GM18520 (cell line): Measurements from ENCODE around the gene TPCN2.

Experiments used
- ATAC-seq: cut with Tn5 transposase; IDR thresholded peaks from one replicate; pipeline ENCODE4 v1.9.1; 2021; ENCODE audit not compliant: unreplicated experiment

Gene TPCN2

GRCh38 chr11:69010361-69010891, 38.3 kb upstream of the TPCN2 start:
- no peak for ATAC-seq

- no peak for ATAC-seq
Observed at GRCh38 chr11:69010964-69011623, 37.6 kb upstream of the TPCN2 start.

GRCh38 chr11:69011624-69012091, 37.1 kb upstream of the TPCN2 start:
- no peak for ATAC-seq

GRCh38 chr11:69012092-69013008, 36.4 kb upstream of the TPCN2 start:
- ATAC-seq, result no peak

- no peak for ATAC-seq
Observed at GRCh38 chr11:69013009-69013951, 35.5 kb upstream of the TPCN2 start, which contains the start of gene MRGPRF. Gene MRGPRF (minus strand): TSS chr11:69013246. CDS start chr11:69009901, 3,345 bp downstream.

- ATAC-seq, result no peak
Observed at GRCh38 chr11:69014084-69014851, 34.5 kb upstream of the TPCN2 start.

GRCh38 chr11:69014898-69015549, 33.7 kb upstream of the TPCN2 start:
- no peak for ATAC-seq

GRCh38 chr11:69017951-69018350, 30.8 kb upstream of the TPCN2 start:
- no peak for ATAC-seq

GRCh38 chr11:69018924-69019323, 29.8 kb upstream of the TPCN2 start:
- no peak for ATAC-seq

GRCh38 chr11:69022260-69022659, 26.5 kb upstream of the TPCN2 start:
- ATAC-seq, result no peak

GRCh38 chr11:69024509-69024908, 24.2 kb upstream of the TPCN2 start:
- no peak for ATAC-seq

GRCh38 chr11:69027704-69028372, 20.9 kb upstream of the TPCN2 start:
- no peak for ATAC-seq

GRCh38 chr11:69030301-69030700, 18.4 kb upstream of the TPCN2 start:
- ATAC-seq, result no peak

GRCh38 chr11:69032833-69033232, 15.9 kb upstream of the TPCN2 start:
- no peak for ATAC-seq

- ATAC-seq, result no peak
Observed at GRCh38 chr11:69033431-69033830, 15.3 kb upstream of the TPCN2 start.

GRCh38 chr11:69034123-69034867, 14.4 kb upstream of the TPCN2 start:
- ATAC-seq, result no peak

- ATAC-seq, result no peak
Observed at GRCh38 chr11:69035150-69035945, 13.4 kb upstream of the TPCN2 start.
